Loucy (cell line): ENCODE results near the gene SIGLEC6.

Experiments
- H2AFZ ChIP-seq: fragments of 200-600 bp; sonication (generic); 2 replicates; pipeline ENCODE4 v1.6.0; 2016; ENCODE audit warnings: antibody characterized with exemption, mild to moderate bottlenecking, low read length, moderate library complexity
- H3F3A ChIP-seq: fragments of 200-600 bp; 2 replicates; pipeline ENCODE4 v1.6.0; 2016; ENCODE audit warnings: antibody characterized with exemption, low read depth, mild to moderate bottlenecking
- H3K27me3 ChIP-seq: fragments of 200-600 bp; sonication (generic); 2 replicates; pipeline ENCODE4 v1.6.1; 2014; ENCODE audit warnings: low read length, mild to moderate bottlenecking; ENCODE audit not compliant: insufficient read depth, poor library complexity, severe bottlenecking
- H3K36me3 ChIP-seq: fragments of 200-600 bp; sonication (generic); 2 replicates; pipeline ENCODE4 v1.6.1; 2016; ENCODE audit warnings: low read length; ENCODE audit not compliant: insufficient read depth
- H3K4me1 ChIP-seq: fragments of 200-600 bp; sonication (generic); 2 replicates; pipeline ENCODE4 v1.5.1; 2014; ENCODE audit warnings: low read length, mild to moderate bottlenecking; ENCODE audit not compliant: insufficient read depth, poor library complexity, severe bottlenecking
- H3K4me2 ChIP-seq: fragments of 200-600 bp; sonication (generic); 2 replicates; pipeline ENCODE4 v1.6.0; 2014; ENCODE audit warnings: antibody characterized with exemption, low read length, low read depth, mild to moderate bottlenecking; ENCODE audit not compliant: poor library complexity, severe bottlenecking
- H3K4me3 ChIP-seq: fragments of 200-600 bp; sonication (generic); 2 replicates; pipeline ENCODE4 v1.5.1; 2014; ENCODE audit warnings: low read length, mild to moderate bottlenecking, mixed read lengths; ENCODE audit not compliant: poor library complexity, severe bottlenecking
- H3K79me2 ChIP-seq: fragments of 200-600 bp; sonication (generic); 2 replicates; pipeline ENCODE4 v1.6.1; 2014; ENCODE audit warnings: low read length; ENCODE audit not compliant: insufficient read depth
- H3K9ac ChIP-seq: fragments of 200-600 bp; sonication (generic); 2 replicates; pipeline ENCODE4 v1.6.0; 2014; ENCODE audit warnings: mild to moderate bottlenecking, low read depth, low read length, moderate library complexity; ENCODE audit not compliant: poor library complexity, severe bottlenecking
- H3K9me2 ChIP-seq: fragments of 200-600 bp; sonication (generic); replicated peaks from 2 replicates; pipeline ENCODE4 v1.6.1; 2016; ENCODE audit warnings: low read depth, low read length, mixed read lengths
- H3K9me3 ChIP-seq: fragments of 200-600 bp; sonication (generic); 2 replicates; pipeline ENCODE4 v1.6.1; 2014; ENCODE audit warnings: mild to moderate bottlenecking, antibody characterized with exemption, low read length, low read depth; ENCODE audit not compliant: insufficient read depth
- H4K20me1 ChIP-seq: fragments of 200-600 bp; sonication (generic); 2 replicates; pipeline ENCODE4 v1.6.0; 2014; ENCODE audit warnings: antibody characterized with exemption, low read length, mild to moderate bottlenecking; ENCODE audit not compliant: insufficient read depth, poor library complexity, severe bottlenecking
- EZH2phosphoT487 ChIP-seq: fragments of 200-600 bp; IDR thresholded peaks from 2 replicates; pipeline ENCODE4 v1.6.1; 2018; ENCODE audit warnings: antibody characterized with exemption, mild to moderate bottlenecking, moderate library complexity, borderline replicate concordance
- TF ChIP-seq, protein P1 (sequence below): fragments of 200-600 bp; sonication (generic); conservative IDR thresholded peaks from 2 replicates; pipeline ENCODE4 v1.5.1; 2014; ENCODE audit warnings: mild to moderate bottlenecking, antibody characterized with exemption, low read length

SIGLEC6 gene

DNA sequence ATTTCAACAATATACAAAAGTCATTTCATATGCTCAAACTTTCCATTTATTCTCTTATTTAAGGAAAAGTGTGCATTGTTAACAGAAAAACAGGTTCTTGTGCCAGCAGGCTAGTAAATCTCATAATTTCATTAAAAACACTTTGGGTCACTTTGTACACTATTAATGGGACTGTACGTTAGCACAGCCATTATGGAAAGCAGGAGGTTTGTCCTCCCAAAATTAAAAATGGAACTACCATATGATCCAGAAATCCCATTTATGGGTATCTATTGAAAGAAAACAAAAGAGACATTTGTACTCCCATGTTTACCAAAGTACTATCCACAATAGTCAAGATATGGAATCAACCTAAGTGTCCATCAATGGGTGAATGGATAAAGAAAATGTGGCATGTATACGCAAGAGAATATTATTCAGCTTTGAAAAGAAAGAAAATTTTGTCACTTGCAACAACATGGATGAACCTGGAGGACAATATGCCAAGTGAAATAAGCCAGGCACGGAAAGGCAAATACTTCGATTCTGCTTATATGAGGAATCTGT is 8.4 kb upstream of the SIGLEC6 start:
- Histone ChIP-seq H3K9me3 (no peaks in the 10 kb centered on the region), H2AFZ (no peak overlapping the region), H3K79me2 (no peaks in the 10 kb centered on the region), H3F3A (no peaks in the 10 kb centered on the region), H3K9me2 (no peaks in the 10 kb centered on the region), H3K27me3 (no peaks in the 10 kb centered on the region), H3K4me3 (no peak overlapping the region), H4K20me1 (no peaks in the 10 kb centered on the region), H3K4me2 (no peak overlapping the region), H3K4me1 (peaks cover 7% of the 10 kb centered on the region), H3K9ac (no peak overlapping the region), H3K36me3 (no peaks in the 10 kb centered on the region)
- no peak for TF ChIP-seq EZH2phosphoT487
- TF ChIP-seq, protein P1, sequence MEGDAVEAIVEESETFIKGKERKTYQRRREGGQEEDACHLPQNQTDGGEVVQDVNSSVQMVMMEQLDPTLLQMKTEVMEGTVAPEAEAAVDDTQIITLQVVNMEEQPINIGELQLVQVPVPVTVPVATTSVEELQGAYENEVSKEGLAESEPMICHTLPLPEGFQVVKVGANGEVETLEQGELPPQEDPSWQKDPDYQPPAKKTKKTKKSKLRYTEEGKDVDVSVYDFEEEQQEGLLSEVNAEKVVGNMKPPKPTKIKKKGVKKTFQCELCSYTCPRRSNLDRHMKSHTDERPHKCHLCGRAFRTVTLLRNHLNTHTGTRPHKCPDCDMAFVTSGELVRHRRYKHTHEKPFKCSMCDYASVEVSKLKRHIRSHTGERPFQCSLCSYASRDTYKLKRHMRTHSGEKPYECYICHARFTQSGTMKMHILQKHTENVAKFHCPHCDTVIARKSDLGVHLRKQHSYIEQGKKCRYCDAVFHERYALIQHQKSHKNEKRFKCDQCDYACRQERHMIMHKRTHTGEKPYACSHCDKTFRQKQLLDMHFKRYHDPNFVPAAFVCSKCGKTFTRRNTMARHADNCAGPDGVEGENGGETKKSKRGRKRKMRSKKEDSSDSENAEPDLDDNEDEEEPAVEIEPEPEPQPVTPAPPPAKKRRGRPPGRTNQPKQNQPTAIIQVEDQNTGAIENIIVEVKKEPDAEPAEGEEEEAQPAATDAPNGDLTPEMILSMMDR, result no peak

DNA sequence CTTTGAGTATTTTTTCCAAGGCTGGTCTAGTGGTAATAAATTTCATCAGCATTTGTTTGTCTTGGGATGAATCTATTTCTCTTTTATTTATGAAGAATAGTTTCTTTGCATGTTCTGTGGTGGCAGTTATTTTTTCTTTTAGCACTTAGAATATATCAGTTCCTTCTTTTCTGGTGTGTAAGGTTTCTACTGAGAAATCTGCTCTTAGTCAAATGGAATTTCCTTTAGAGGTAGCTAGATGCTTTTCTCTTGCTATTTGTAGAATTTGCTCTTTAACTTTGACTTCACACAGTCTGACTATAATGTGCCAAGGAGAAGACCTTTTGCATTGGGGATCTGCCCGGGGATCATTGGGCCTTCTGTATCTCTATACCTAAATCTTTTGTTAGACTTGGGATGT is 4.1 kb upstream of the SIGLEC6 start:
- no peak overlapping the region for H3K9ac ChIP-seq
- TF ChIP-seq EZH2phosphoT487, result no peak
- TF ChIP-seq, protein P1, result no peak
- no peak overlapping the region for H3K4me2 ChIP-seq
- no peaks in the 10 kb centered on the region for H3K79me2 ChIP-seq
- peaks cover 13% of the 10 kb centered on the region for H3K4me1 ChIP-seq
- H3K9me2 ChIP-seq, result no peaks in the 10 kb centered on the region
- no peaks in the 10 kb centered on the region for H4K20me1 ChIP-seq
- H3F3A ChIP-seq, result no peaks in the 10 kb centered on the region
- no peak overlapping the region for H2AFZ ChIP-seq
- no peak overlapping the region for H3K4me3 ChIP-seq
- H3K36me3 ChIP-seq, result no peaks in the 10 kb centered on the region
- H3K27me3 ChIP-seq, result no peaks in the 10 kb centered on the region
- H3K9me3 ChIP-seq, result no peaks in the 10 kb centered on the region

DNA sequence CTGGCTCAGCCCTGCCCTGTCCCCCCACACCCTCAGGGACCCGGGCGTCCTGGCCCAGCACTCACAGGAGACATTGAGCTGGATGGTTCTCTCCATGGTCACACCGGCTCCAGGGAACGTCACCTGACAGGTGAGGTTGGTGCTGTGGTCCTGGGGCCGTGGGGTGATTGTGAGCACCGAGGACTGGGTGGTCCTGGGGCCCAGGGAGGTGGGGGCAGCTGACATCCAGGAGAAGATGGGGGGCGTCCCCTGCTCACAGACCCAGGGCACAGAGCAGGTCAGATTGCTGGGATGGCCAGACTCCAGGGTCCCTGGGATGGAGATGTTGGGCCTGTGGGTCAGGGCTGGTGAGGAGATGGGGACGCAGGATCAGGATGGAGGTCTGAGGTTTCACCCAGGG is 854 bp downstream of the SIGLEC6 start:
- no peaks in the 10 kb centered on the region for H3K36me3 ChIP-seq
- H3K4me3 ChIP-seq, result no peak overlapping the region
- no peak overlapping the region for H3K9ac ChIP-seq
- H3K4me2 ChIP-seq, result no peak overlapping the region
- no peaks in the 10 kb centered on the region for H3K9me2 ChIP-seq
- no peaks in the 10 kb centered on the region for H3K79me2 ChIP-seq
- no peaks in the 10 kb centered on the region for H4K20me1 ChIP-seq
- H3K9me3 ChIP-seq, result no peaks in the 10 kb centered on the region
- no peaks in the 10 kb centered on the region for H3K27me3 ChIP-seq
- H2AFZ ChIP-seq, result no peak overlapping the region
- peaks cover 13% of the 10 kb centered on the region for H3K4me1 ChIP-seq
- TF ChIP-seq, protein P1, result no peak
- TF ChIP-seq EZH2phosphoT487, result no peak
- no peaks in the 10 kb centered on the region for H3F3A ChIP-seq
